ENCODE measurements around the gene EPAS1.

- TF ChIP-seq CTCF (IDR thresholded peaks at IDR 0.05) (no peak), POLR2A (IDR thresholded peaks at IDR 0.05) (no peak), POLR2AphosphoS5 (IDR thresholded peaks at IDR 0.05) (no peak), EP300 (IDR thresholded peaks at IDR 0.05; ENCODE audit: low read depth) (no peak)
These were observed 10.5 kb upstream of the EPAS1 start for GRCh38 chr2:46286715-46287114.

Measured in transverse colon (tissue), 4 donors.